PFSK-1 (cell line): Measurements from ENCODE around the gene GLIPR1.

Experiments
- FOXP2 ChIP-seq: optimal IDR thresholded peaks from 2 replicates; pipeline ENCODE3; 2011; ENCODE audit warnings: borderline replicate concordance, control low read depth, inconsistent platforms; ENCODE audit not compliant: insufficient read depth; ENCODE audit errors: extremely low read length, extremely low read depth
- POLR2AphosphoS5 ChIP-seq: IDR thresholded peaks from 2 replicates; pipeline ENCODE4 v1.6.1; 2012; ENCODE audit warnings: low read depth, mild to moderate bottlenecking, control low read depth, low read length, moderate library complexity
- REST ChIP-seq, 2 experiments: IDR thresholded peaks; 2 replicates each; pipeline versions ENCODE4 v1.6.1 to v1.8.0; 2011 to 2012; ENCODE audit warnings: low read depth in 2 of 2, low read length in 2 of 2, control low read depth in 1 of 2, inconsistent platforms in 1 of 2, mild to moderate bottlenecking in 1 of 2, moderate library complexity in 1 of 2; ENCODE audit not compliant: insufficient read depth in 1 of 2
- SIN3A ChIP-seq: IDR thresholded peaks from 2 replicates; pipeline ENCODE4 v1.6.1; 2012; ENCODE audit warnings: mild to moderate bottlenecking, low read length, moderate library complexity, borderline replicate concordance; ENCODE audit not compliant: insufficient read depth
- TAF1 ChIP-seq: IDR thresholded peaks from 2 replicates; pipeline ENCODE4 v1.6.1; 2012; ENCODE audit warnings: low read length, control low read depth, borderline replicate concordance; ENCODE audit not compliant: insufficient read depth

The GLIPR1 gene

GRCh38 chr12:75487308-75487707, 6.8 kb downstream of the GLIPR1 start:
- TF ChIP-seq TAF1 (no peak), REST (IDR thresholded peaks at IDR 0.05; ENCODE audit: insufficient read depth in 1 of 2, low read depth in 2 of 2, low read length in 2 of 2) (no peak), POLR2AphosphoS5 (no peak), FOXP2 (no peak), SIN3A (no peak)

- TF ChIP-seq POLR2AphosphoS5 = no peak
- TF ChIP-seq FOXP2 = no peak
- no peak for TF ChIP-seq TAF1
- no peak for TF ChIP-seq REST (IDR thresholded peaks at IDR 0.05; ENCODE audit: insufficient read depth in 1 of 2, low read depth in 2 of 2, low read length in 2 of 2)
- no peak for TF ChIP-seq SIN3A
Measured at GRCh38 chr12:75488553-75488952, 8.0 kb downstream of the GLIPR1 start.

- TF ChIP-seq FOXP2 (no peak), POLR2AphosphoS5 (no peak), REST (IDR thresholded peaks at IDR 0.05; ENCODE audit: insufficient read depth in 1 of 2, low read depth in 2 of 2, low read length in 2 of 2) (no peak), SIN3A (no peak), TAF1 (no peak)
Measured at GRCh38 chr12:75489187-75489586, 8.6 kb downstream of the GLIPR1 start.

DNA sequence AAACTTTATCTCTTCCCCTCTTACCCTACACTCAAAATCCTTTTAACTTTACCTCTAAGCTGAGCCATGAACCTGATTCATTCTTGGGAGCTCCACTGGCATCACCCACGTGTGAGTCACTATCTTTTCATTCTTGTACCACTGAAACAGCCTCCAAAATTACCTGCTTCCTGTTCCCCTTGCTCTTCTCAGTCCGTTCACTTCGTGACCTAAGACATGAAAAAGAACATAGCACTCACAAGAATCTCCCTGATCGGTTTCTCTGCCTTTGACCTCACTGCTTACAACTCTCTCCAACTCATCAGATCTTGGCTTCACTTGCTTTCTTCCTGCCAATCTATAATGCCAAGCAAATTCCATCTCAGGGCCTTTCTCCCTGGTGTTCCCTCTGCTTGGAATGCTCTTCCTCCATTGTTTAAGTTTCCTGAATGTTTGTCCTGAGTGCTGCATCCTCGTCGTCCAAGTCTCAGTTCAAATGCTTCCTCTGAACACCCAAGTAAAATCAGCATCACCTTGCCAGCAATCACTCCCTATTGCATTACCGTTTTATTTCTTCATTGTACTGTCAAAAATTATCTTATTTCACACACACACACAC, 9.2 kb downstream of the GLIPR1 start:
- TF ChIP-seq REST (IDR thresholded peaks at IDR 0.05; ENCODE audit: insufficient read depth in 1 of 2, low read depth in 2 of 2, low read length in 2 of 2) (no peak), POLR2AphosphoS5 (no peak), FOXP2 (no peak), TAF1 (no peak), SIN3A (no peak)

- TF ChIP-seq SIN3A (no peak), TAF1 (no peak), REST (IDR thresholded peaks at IDR 0.05; ENCODE audit: insufficient read depth in 1 of 2, low read depth in 2 of 2, low read length in 2 of 2) (no peak), FOXP2 (no peak), POLR2AphosphoS5 (no peak)
Measured at GRCh38 chr12:75491169-75491568, 10.6 kb downstream of the GLIPR1 start.
